Heart left ventricle (tissue), 13 donors: ENCODE results near the gene GLRA1.

Experiments used
- POLR2A ChIP-seq, 2 donors: fragments of 450-650 bp; IDR thresholded peaks; one replicate each; pipeline ENCODE4 v1.6.1; 2017; ENCODE audit warnings: antibody characterized with exemption in 2 of 2, mild to moderate bottlenecking in 2 of 2, moderate library complexity in 2 of 2
- TF ChIP-seq, protein P1 (sequence below), 12 donors: fragments of 200-600 bp; sonication (generic) in 4 of 12; IDR thresholded peaks; one replicate each; pipeline versions ENCODE4 v1.5.0 to v1.8.0; 2018 to 2022; ENCODE audit warnings: antibody characterized with exemption in 12 of 12, mild to moderate bottlenecking in 5 of 12
- donor health status: ischemic (EF 13 %, LVEDD 7.1; RV severe dilation, severe dysfunction).
- donor health status: DM: no; HTN: yes; CAD: no.
- donor health status: DM: no; HTN: no; CAD: no.
- donor health status: ischemic (EF 25% LVEDD 6.9; RV normal size, moderate dysfunction).
- donor health status: ischemic (EF 25% LVEDD 5.7; RV mildly dilated, moderate dysfunction).
- donor health status: ischemic (EF 35%, LVEDD 5.7; RV mildly dilated, moderate dysfunction).
- donor health status: nonischemic (EF 11% LVEDD 7.7; RV severe dilation, severe dysfunction).
- donor health status: DM: yes; HTN: yes; CAD: no.
- donor health status: PGD.
- donor health status: ischemic (EF 29% LVEDD 5.4; RV normal size, mild dysfunction).
- donor health status: nonischemic (EF 23%, LVEDD 6.1; RV moderate dilation, normal function).

DNA sequence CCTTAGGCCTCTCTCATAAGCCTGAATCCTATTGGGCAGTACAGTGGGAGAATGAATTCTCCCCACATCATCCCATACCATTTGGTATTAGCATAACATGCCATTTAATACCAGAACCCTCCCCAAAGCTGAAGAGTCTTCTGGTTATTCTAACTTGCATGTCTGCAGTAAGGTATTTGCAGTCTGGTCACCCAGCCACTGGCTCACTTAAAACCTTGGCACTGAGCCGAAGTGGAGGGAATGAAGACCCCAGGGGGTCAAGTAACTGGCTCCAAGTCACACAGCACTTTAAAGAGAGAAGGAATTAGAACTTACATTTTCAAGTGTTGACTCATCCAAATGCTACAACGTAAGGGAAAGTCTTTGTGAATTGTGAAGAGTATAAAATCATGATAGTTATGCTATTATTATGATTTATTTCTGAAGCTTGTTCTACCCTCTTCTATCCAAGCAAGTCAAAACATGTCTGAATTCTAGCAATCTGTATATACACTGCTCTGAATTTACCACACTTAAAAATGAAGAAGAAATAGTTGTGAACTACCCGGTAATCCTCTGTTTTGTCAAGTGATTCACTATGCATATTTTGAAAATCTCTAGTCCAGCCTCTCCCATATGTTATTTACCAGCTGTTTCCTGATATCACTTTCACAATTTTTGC is 28.5 kb downstream of the GLRA1 start:
- TF ChIP-seq, protein P1, sequence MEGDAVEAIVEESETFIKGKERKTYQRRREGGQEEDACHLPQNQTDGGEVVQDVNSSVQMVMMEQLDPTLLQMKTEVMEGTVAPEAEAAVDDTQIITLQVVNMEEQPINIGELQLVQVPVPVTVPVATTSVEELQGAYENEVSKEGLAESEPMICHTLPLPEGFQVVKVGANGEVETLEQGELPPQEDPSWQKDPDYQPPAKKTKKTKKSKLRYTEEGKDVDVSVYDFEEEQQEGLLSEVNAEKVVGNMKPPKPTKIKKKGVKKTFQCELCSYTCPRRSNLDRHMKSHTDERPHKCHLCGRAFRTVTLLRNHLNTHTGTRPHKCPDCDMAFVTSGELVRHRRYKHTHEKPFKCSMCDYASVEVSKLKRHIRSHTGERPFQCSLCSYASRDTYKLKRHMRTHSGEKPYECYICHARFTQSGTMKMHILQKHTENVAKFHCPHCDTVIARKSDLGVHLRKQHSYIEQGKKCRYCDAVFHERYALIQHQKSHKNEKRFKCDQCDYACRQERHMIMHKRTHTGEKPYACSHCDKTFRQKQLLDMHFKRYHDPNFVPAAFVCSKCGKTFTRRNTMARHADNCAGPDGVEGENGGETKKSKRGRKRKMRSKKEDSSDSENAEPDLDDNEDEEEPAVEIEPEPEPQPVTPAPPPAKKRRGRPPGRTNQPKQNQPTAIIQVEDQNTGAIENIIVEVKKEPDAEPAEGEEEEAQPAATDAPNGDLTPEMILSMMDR (IDR thresholded peaks at IDR 0.05): no peak
- no peak for TF ChIP-seq POLR2A (IDR thresholded peaks at IDR 0.05)
